Liver (tissue), 9 donors: ENCODE data around the gene PHLPP2. TPM values are rescaled to one million over a fixed set of nuclear protein-coding genes. Genes with fewer than 3 reads are reported as not detected.

Source experiments
- DNase-seq: peaks from one replicate; pipeline ENCODE4 v3.0.0-alpha.2; 2017; ENCODE audit warnings: low spot score
- H3K27ac ChIP-seq, 2 donors: one replicate each; pipeline ENCODE4 v1.7.0; 2013; ENCODE audit warnings: inconsistent platforms in 2 of 2, low read length in 2 of 2, control low read depth in 1 of 2, low read depth in 1 of 2, mild to moderate bottlenecking in 1 of 2
- H3K27me3 ChIP-seq, 4 donors: one replicate each; pipeline versions ENCODE4 v1.6.1 to v1.7.0; 2013; ENCODE audit warnings: low read length in 3 of 4, inconsistent platforms in 1 of 4, mild to moderate bottlenecking in 1 of 4, moderate library complexity in 1 of 4; ENCODE audit not compliant: control insufficient read depth in 4 of 4, insufficient read depth in 4 of 4
- H3K36me3 ChIP-seq, 4 donors: one replicate each; pipeline versions ENCODE4 v1.6.1 to v1.7.0; 2013; ENCODE audit warnings: low read length in 3 of 4, mild to moderate bottlenecking in 3 of 4, low read depth in 1 of 4, moderate library complexity in 1 of 4; ENCODE audit not compliant: control insufficient read depth in 4 of 4, insufficient read depth in 3 of 4
- H3K4me1 ChIP-seq, 4 donors: one replicate each; pipeline versions ENCODE4 v1.6.1 to v1.7.0; 2013; ENCODE audit warnings: low read length in 3 of 4, mild to moderate bottlenecking in 3 of 4, moderate library complexity in 1 of 4; ENCODE audit not compliant: control insufficient read depth in 4 of 4, insufficient read depth in 4 of 4
- H3K4me3 ChIP-seq, 3 donors: one replicate each; pipeline versions ENCODE4 v1.6.1 to v1.7.0; 2013; ENCODE audit warnings: low read length in 3 of 3, control low read depth in 1 of 3, low read depth in 1 of 3, mild to moderate bottlenecking in 1 of 3
- H3K9ac ChIP-seq, 2 donors: one replicate each; pipeline ENCODE4 v1.7.0; 2013; ENCODE audit warnings: low read length in 2 of 2, mild to moderate bottlenecking in 2 of 2, moderate library complexity in 2 of 2, control low read depth in 1 of 2, low read depth in 1 of 2
- H3K9me3 ChIP-seq, 4 donors: one replicate each; pipeline versions ENCODE4 v1.6.1 to v1.7.0; 2013; ENCODE audit warnings: low read length in 3 of 4; ENCODE audit not compliant: control insufficient read depth in 4 of 4
- FOXA1 ChIP-seq: IDR thresholded peaks from 2 replicates; pipeline ENCODE4 v1.6.1; 2016; ENCODE audit warnings: antibody characterized with exemption
- FOXA2 ChIP-seq: IDR thresholded peaks from 2 replicates; pipeline ENCODE4 v1.6.1; 2016; ENCODE audit warnings: antibody characterized with exemption
- HNF4A ChIP-seq, 2 donors: conservative IDR thresholded peaks; 2 replicates each; pipeline ENCODE4 v1.6.1; 2016; ENCODE audit warnings: antibody characterized with exemption in 2 of 2, mild to moderate bottlenecking in 2 of 2
- MAX ChIP-seq: IDR thresholded peaks from 2 replicates; pipeline ENCODE4 v1.6.1; 2016; ENCODE audit warnings: antibody characterized with exemption
- NR2F2 ChIP-seq: IDR thresholded peaks from 2 replicates; pipeline ENCODE4 v1.6.1; 2016; ENCODE audit warnings: antibody characterized with exemption
- REST ChIP-seq: IDR thresholded peaks from 2 replicates; pipeline ENCODE4 v1.6.1; 2016; ENCODE audit warnings: antibody characterized with exemption, mild to moderate bottlenecking
- SP1 ChIP-seq: IDR thresholded peaks from 2 replicates; pipeline ENCODE4 v1.6.1; 2018; ENCODE audit warnings: antibody characterized with exemption, mild to moderate bottlenecking
- TAF1 ChIP-seq: conservative IDR thresholded peaks from 2 replicates; pipeline ENCODE4 v1.6.1; 2016; ENCODE audit warnings: antibody characterized with exemption, mild to moderate bottlenecking
- YY1 ChIP-seq: IDR thresholded peaks from 2 replicates; pipeline ENCODE4 v1.6.1; 2016; ENCODE audit warnings: antibody characterized with exemption, mild to moderate bottlenecking
- WGBS: extraction: QIAGEN DNeasy Blood & Tissue Kit; methylation state at CpG from one replicate; pipeline ENCODE4 v1.1.7; 2013; 5-methylcytosine and 5-hydroxymethylcytosine counted together
- polyA plus RNA-seq, 2 donors: library from polyadenylated mRNA; stranded (reverse) in 1 of 2; unstranded in 1 of 2; fragments of 200-250 nt in 1 of 2; fragments of >200 nt in 1 of 2; fragmentation: Nextera tagmentation in 1 of 2; extraction: Ambion mirVana in 1 of 2; gene quantifications; one replicate each; pipeline versions ENCODE4 v1.2.1 to v1.2.3, GENCODE V29; 2013 to 2015
- total RNA-seq, 2 donors: library from RNA; depleted of rRNA; stranded (reverse); fragments of >200 nt; gene quantifications; one replicate each; pipeline ENCODE4 v1.2.3, GENCODE V29; 2014
- TF ChIP-seq, protein P1 (sequence below): IDR thresholded peaks from 2 replicates; pipeline ENCODE4 v1.6.1; 2016; ENCODE audit warnings: antibody characterized with exemption
- TF ChIP-seq, protein P2 (sequence below): fragments of 150-350 bp; IDR thresholded peaks from 2 replicates; pipeline ENCODE4 v1.5.1; 2017; ENCODE audit warnings: improper control_type of control experiment, low read depth, low read length; ENCODE audit not compliant: missing input control
- TF ChIP-seq, protein P3 (sequence below): IDR thresholded peaks from 2 replicates; pipeline ENCODE4 v1.6.1; 2016; ENCODE audit warnings: antibody characterized with exemption
- donor health status: healthy.
- donor health status: healthy.
- donor health status: healthy.
- donor health status: healthy.
- donor health status: healthy.

The PHLPP2 gene
- total and polyA plus RNA-seq, 4 donors, result 1.2 to 7.8 (median 3.9) TPM

GRCh38 chr16:71693164-71693563 is 31.3 kb downstream of the PHLPP2 start:
- no peaks in the 10 kb centered on the region for H3K27me3 ChIP-seq
- WGBS, result over 99% methylated on average over 5 of the region's 5 CpGs
- H3K36me3 ChIP-seq, result peaks cover 0 to 6% (median 0%) of the 10 kb centered on the region in 4 donors

DNA sequence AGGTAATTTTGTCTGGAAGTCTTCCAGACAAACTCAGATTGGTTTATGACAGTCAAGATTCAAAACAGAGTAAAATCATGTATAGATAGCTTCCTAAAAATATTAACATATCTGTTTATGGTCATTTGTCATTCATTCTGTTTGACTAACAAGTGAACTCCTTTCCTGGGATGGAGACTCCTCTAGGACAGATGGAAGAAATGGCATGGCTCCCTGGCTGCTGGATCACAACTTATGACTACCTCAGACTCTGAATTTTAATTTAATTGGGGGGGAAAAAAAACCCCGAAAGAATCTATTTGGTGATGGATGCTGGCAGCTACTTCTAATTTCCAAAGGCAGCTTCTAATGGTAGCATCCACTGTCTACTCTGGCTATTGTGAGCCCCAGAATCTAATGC is 34.6 kb downstream of the PHLPP2 start:
- H3K27ac ChIP-seq, result no peak overlapping the region
- no peaks in the 10 kb centered on the region for H3K9me3 ChIP-seq
- 0% methylated on average over 1 of the region's 1 CpG for WGBS
- H3K36me3 ChIP-seq, result peaks cover 0 to 6% (median 3%) of the 10 kb centered on the region in 4 donors
- no peak overlapping the region for H3K4me3 ChIP-seq
- DNase-seq, result no peak
- H3K27me3 ChIP-seq, result no peaks in the 10 kb centered on the region
- H3K4me1 ChIP-seq, result no peaks in the 10 kb centered on the region
- H3K9ac ChIP-seq, result no peak overlapping the region
- TF ChIP-seq HNF4A (conservative IDR thresholded peaks at IDR 0.05) (no peak), YY1 (no peak), MAX (no peak), FOXA1 (no peak), FOXA2 (no peak), NR2F2 (no peak), TAF1 (no peak)
- TF ChIP-seq, protein P1, sequence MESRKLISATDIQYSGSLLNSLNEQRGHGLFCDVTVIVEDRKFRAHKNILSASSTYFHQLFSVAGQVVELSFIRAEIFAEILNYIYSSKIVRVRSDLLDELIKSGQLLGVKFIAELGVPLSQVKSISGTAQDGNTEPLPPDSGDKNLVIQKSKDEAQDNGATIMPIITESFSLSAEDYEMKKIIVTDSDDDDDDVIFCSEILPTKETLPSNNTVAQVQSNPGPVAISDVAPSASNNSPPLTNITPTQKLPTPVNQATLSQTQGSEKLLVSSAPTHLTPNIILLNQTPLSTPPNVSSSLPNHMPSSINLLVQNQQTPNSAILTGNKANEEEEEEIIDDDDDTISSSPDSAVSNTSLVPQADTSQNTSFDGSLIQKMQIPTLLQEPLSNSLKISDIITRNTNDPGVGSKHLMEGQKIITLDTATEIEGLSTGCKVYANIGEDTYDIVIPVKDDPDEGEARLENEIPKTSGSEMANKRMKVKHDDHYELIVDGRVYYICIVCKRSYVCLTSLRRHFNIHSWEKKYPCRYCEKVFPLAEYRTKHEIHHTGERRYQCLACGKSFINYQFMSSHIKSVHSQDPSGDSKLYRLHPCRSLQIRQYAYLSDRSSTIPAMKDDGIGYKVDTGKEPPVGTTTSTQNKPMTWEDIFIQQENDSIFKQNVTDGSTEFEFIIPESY, result no peak
- TF ChIP-seq, protein P2, sequence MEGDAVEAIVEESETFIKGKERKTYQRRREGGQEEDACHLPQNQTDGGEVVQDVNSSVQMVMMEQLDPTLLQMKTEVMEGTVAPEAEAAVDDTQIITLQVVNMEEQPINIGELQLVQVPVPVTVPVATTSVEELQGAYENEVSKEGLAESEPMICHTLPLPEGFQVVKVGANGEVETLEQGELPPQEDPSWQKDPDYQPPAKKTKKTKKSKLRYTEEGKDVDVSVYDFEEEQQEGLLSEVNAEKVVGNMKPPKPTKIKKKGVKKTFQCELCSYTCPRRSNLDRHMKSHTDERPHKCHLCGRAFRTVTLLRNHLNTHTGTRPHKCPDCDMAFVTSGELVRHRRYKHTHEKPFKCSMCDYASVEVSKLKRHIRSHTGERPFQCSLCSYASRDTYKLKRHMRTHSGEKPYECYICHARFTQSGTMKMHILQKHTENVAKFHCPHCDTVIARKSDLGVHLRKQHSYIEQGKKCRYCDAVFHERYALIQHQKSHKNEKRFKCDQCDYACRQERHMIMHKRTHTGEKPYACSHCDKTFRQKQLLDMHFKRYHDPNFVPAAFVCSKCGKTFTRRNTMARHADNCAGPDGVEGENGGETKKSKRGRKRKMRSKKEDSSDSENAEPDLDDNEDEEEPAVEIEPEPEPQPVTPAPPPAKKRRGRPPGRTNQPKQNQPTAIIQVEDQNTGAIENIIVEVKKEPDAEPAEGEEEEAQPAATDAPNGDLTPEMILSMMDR, result no peak
- TF ChIP-seq, protein P3, sequence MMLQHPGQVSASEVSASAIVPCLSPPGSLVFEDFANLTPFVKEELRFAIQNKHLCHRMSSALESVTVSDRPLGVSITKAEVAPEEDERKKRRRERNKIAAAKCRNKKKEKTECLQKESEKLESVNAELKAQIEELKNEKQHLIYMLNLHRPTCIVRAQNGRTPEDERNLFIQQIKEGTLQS, result no peak

More at GRCh38 chr16:71693164-71693563, 31.3 kb downstream of the PHLPP2 start:
- Histone ChIP-seq H3K9me3 (no peaks in the 10 kb centered on the region), H3K9ac (no peak overlapping the region), H3K4me3 (no peak overlapping the region), H3K27ac (no peak overlapping the region), H3K4me1 (no peaks in the 10 kb centered on the region)
- TF ChIP-seq TAF1 (no peak), FOXA2 (no peak), SP1 (no peak), REST (no peak)
- TF ChIP-seq, protein P2, result no peak
- TF ChIP-seq, protein P1, result no peak
- no peak for DNase-seq
